ENCODE measurements around the gene TRIM7. TPM values are rescaled to one million over a fixed set of nuclear protein-coding genes. Genes with fewer than 3 reads are reported as not detected.

Gene TRIM7
- total and polyA plus RNA-seq, 9 of the 15 experiments (the other 6 are each of a cell fraction or from before 2014, with no cell fraction given): 2.6 to 14.9 (median 8.9) TPM

DNA sequence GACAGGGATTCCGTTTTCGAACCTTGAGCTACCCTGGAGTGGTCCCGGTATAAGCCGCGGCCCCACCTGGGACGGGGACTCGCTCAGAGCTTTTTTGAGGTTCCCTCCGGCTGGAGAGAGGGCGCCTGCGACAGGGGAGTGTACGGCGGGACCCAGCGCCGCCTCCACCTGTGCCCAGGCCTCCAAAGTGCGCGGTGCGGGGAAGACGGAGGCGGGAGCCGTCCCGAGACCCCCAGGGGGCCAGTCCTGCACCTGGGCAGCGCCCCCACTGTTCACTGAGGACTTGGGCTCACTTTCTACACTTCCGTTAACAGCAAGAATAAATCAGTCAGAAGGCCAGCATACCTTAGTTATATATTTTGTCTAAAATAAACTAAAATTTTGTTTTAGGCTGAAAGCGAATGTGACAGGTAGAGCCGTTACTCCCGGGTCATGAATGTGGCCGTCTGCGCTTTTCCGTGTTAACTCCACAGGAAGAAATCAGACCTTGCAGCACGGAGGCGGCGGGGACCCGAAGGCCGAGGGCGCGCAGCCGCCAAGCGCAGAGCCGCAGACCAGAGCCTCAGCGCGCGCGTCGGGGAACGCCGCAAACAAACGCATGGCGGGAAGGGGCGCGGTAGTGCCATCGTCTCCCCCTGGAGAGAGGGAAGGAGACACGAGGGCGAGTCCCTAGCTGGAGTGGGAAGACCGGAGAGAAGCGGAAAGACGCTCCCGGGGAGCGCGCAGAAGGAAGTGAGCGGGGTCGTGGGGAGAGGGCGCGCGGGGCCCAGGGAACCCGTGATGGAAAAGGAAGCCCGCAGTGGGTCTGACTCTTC, 14.1 kb downstream of the TRIM7 start (continued):
- TF ChIP-seq RAD21 (CRISPR knock-in tag; conservative IDR thresholded peaks at IDR 0.05 in 1 of 2, IDR thresholded peaks at IDR 0.05 in 1 of 2) (no peak), CSDE1 (IDR thresholded peaks at IDR 0.05) (no peak), NELFE (IDR thresholded peaks at IDR 0.05; ENCODE audit: insufficient read depth, insufficient read length) (no peak), TAF9B (IDR thresholded peaks at IDR 0.05; ENCODE audit: partially characterized antibody) (no peak), ZNF263 (CRISPR knock-in tag; IDR thresholded peaks at IDR 0.05; ENCODE audit: borderline replicate concordance) (0 out of 2 replicates have a peak, but pooled peaks have one; percentile 35), ZNF384 (IDR thresholded peaks at IDR 0.05; ENCODE audit: low read depth, low read length) (no peak), KLF1 (tag; IDR thresholded peaks at IDR 0.05) (no peak), BCOR (IDR thresholded peaks at IDR 0.05) (0 out of 2 replicates have a peak, but pooled peaks have one; percentile 46), NR3C1 (CRISPR knock-in tag; IDR thresholded peaks at IDR 0.05) (no peak), ZNF764 (CRISPR knock-in tag; IDR thresholded peaks at IDR 0.05; ENCODE audit: low read depth) (no peak), ZSCAN32 (CRISPR knock-in tag; IDR thresholded peaks at IDR 0.05) (0 out of 2 replicates have a peak, but pooled peaks have one; percentile 35), HLTF (IDR thresholded peaks at IDR 0.05) (no peak), SMARCC2 (IDR thresholded peaks at IDR 0.05; ENCODE audit: low read depth) (no peak)
- TF ChIP-seq, protein P1, sequence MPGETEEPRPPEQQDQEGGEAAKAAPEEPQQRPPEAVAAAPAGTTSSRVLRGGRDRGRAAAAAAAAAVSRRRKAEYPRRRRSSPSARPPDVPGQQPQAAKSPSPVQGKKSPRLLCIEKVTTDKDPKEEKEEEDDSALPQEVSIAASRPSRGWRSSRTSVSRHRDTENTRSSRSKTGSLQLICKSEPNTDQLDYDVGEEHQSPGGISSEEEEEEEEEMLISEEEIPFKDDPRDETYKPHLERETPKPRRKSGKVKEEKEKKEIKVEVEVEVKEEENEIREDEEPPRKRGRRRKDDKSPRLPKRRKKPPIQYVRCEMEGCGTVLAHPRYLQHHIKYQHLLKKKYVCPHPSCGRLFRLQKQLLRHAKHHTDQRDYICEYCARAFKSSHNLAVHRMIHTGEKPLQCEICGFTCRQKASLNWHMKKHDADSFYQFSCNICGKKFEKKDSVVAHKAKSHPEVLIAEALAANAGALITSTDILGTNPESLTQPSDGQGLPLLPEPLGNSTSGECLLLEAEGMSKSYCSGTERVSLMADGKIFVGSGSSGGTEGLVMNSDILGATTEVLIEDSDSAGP (CRISPR knock-in tag; IDR thresholded peaks at IDR 0.05): no peak
- TF ChIP-seq, protein P2, sequence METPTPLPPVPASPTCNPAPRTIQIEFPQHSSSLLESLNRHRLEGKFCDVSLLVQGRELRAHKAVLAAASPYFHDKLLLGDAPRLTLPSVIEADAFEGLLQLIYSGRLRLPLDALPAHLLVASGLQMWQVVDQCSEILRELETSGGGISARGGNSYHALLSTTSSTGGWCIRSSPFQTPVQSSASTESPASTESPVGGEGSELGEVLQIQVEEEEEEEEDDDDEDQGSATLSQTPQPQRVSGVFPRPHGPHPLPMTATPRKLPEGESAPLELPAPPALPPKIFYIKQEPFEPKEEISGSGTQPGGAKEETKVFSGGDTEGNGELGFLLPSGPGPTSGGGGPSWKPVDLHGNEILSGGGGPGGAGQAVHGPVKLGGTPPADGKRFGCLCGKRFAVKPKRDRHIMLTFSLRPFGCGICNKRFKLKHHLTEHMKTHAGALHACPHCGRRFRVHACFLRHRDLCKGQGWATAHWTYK (CRISPR knock-in tag; IDR thresholded peaks at IDR 0.05): no peak
- TF ChIP-seq, protein P3, sequence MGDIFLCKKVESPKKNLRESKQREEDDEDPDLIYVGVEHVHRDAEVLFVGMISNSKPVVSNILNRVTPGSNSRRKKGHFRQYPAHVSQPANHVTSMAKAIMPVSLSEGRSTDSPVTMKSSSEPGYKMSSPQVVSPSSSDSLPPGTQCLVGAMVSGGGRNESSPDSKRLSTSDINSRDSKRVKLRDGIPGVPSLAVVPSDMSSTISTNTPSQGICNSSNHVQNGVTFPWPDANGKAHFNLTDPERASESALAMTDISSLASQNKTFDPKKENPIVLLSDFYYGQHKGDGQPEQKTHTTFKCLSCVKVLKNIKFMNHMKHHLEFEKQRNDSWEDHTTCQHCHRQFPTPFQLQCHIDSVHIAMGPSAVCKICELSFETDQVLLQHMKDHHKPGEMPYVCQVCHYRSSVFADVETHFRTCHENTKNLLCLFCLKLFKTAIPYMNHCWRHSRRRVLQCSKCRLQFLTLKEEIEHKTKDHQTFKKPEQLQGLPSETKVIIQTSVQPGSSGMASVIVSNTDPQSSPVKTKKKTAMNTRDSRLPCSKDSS (IDR thresholded peaks at IDR 0.05; ENCODE audit: low read depth, partially characterized antibody): no peak
- TF ChIP-seq, protein P4, sequence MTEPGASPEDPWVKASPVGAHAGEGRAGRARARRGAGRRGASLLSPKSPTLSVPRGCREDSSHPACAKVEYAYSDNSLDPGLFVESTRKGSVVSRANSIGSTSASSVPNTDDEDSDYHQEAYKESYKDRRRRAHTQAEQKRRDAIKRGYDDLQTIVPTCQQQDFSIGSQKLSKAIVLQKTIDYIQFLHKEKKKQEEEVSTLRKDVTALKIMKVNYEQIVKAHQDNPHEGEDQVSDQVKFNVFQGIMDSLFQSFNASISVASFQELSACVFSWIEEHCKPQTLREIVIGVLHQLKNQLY (CRISPR knock-in tag; conservative IDR thresholded peaks at IDR 0.05): no peak
- TF ChIP-seq, protein P5, sequence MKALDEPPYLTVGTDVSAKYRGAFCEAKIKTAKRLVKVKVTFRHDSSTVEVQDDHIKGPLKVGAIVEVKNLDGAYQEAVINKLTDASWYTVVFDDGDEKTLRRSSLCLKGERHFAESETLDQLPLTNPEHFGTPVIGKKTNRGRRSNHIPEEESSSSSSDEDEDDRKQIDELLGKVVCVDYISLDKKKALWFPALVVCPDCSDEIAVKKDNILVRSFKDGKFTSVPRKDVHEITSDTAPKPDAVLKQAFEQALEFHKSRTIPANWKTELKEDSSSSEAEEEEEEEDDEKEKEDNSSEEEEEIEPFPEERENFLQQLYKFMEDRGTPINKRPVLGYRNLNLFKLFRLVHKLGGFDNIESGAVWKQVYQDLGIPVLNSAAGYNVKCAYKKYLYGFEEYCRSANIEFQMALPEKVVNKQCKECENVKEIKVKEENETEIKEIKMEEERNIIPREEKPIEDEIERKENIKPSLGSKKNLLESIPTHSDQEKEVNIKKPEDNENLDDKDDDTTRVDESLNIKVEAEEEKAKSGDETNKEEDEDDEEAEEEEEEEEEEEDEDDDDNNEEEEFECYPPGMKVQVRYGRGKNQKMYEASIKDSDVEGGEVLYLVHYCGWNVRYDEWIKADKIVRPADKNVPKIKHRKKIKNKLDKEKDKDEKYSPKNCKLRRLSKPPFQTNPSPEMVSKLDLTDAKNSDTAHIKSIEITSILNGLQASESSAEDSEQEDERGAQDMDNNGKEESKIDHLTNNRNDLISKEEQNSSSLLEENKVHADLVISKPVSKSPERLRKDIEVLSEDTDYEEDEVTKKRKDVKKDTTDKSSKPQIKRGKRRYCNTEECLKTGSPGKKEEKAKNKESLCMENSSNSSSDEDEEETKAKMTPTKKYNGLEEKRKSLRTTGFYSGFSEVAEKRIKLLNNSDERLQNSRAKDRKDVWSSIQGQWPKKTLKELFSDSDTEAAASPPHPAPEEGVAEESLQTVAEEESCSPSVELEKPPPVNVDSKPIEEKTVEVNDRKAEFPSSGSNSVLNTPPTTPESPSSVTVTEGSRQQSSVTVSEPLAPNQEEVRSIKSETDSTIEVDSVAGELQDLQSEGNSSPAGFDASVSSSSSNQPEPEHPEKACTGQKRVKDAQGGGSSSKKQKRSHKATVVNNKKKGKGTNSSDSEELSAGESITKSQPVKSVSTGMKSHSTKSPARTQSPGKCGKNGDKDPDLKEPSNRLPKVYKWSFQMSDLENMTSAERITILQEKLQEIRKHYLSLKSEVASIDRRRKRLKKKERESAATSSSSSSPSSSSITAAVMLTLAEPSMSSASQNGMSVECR (CRISPR knock-in tag; IDR thresholded peaks at IDR 0.05): peak; percentile 68
